ENCODE results near the gene HIVEP3. TPM values are rescaled to one million over a fixed set of nuclear protein-coding genes. Genes with fewer than 3 reads are reported as not detected.

Gene HIVEP3
- polyA plus RNA-seq, 1 of the 3 experiments (the other 2 are of a cell fraction): 6.4 TPM

DNA sequence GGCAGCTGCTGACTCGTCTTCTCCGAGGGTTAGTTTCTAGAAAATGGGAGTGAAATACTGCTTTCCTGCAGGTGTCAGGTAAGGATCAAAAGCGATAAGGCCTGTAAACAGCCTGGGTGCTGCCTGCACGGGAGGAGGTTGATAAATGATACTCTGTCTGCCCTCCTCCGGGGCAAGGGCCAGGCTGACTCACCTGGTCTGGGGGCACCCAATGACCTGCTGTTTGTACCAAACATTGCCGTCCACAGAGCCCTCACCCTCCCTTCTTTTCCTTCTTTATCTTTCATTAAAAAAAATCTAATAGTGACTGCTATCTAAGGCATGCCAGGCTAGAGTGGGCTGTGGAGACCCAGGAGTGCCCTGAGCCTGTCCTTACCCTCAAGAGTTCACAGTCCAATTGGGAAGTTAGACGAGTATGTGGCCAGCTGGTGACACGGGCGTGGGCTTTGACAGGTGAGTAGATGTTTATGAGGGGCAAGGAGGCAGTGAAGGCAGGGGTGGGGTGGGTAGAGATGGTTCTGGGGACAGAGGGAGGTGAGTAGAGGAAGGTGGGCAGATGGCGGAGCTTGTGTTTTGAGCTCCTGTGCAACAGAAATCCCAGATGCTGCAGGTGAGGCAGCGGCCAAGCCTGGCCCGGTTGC, 450.5 kb downstream of the HIVEP3 start:
- Histone ChIP-seq H3K4me2 (no peak overlapping the region), H3K9me3 (no peaks in the 10 kb centered on the region), H3F3A (replicated peaks; ENCODE audit: insufficient read depth) (peaks cover 8% of the 10 kb centered on the region), H3K27ac (ENCODE audit: low read depth in 2 of 2, low read length in 1 of 2) (no peak overlapping the region), H3K4me1 (ENCODE audit: control insufficient read depth in 1 of 2, insufficient read depth in 2 of 2, low read depth in 1 of 2, low read length in 1 of 2) (peaks cover 0 to 26% of the 10 kb centered on the region in 2 experiments; a peak in 1 of 4 replicates), H4K20me1 (ENCODE audit: insufficient read depth) (no peaks in the 10 kb centered on the region), H3K79me2 (ENCODE audit: insufficient read depth) (no peaks in the 10 kb centered on the region), H3K9me2 (no peaks in the 10 kb centered on the region), H2AFZ (ENCODE audit: low read depth) (no peak overlapping the region), H3K4me3 (ENCODE audit: low read depth in 2 of 2, low read length in 1 of 2) (no peak overlapping the region), H3K27me3 (ENCODE audit: insufficient read depth) (no peaks in the 10 kb centered on the region), H3K36me3 (replicated peaks in 1 of 2; ENCODE audit: control insufficient read depth in 1 of 2, insufficient read depth in 2 of 2, low read length in 1 of 2) (peaks cover 0 to 13% of the 10 kb centered on the region in 2 experiments), H3K9ac (no peak overlapping the region)
- ChIA-PET POLR2A (no interaction called here), CTCF (interaction anchor here (0.7 kb wide), 1 partner anchor 34 kb away, joined by 4 read pairs; no protein-coding TSS in a partner anchor)
- WGBS (ENCODE audit: low lambda C conversion rate): 90% methylated on average over 12 of the region's 12 CpGs
- TF ChIP-seq EZH2phosphoT487 (IDR thresholded peaks at IDR 0.05; ENCODE audit: borderline replicate concordance, low read depth) (no peak), FOXM1 (IDR thresholded peaks at IDR 0.05; ENCODE audit: low read depth) (no peak), TCF12 (IDR thresholded peaks at IDR 0.05) (no peak)
- TF ChIP-seq, protein P1, sequence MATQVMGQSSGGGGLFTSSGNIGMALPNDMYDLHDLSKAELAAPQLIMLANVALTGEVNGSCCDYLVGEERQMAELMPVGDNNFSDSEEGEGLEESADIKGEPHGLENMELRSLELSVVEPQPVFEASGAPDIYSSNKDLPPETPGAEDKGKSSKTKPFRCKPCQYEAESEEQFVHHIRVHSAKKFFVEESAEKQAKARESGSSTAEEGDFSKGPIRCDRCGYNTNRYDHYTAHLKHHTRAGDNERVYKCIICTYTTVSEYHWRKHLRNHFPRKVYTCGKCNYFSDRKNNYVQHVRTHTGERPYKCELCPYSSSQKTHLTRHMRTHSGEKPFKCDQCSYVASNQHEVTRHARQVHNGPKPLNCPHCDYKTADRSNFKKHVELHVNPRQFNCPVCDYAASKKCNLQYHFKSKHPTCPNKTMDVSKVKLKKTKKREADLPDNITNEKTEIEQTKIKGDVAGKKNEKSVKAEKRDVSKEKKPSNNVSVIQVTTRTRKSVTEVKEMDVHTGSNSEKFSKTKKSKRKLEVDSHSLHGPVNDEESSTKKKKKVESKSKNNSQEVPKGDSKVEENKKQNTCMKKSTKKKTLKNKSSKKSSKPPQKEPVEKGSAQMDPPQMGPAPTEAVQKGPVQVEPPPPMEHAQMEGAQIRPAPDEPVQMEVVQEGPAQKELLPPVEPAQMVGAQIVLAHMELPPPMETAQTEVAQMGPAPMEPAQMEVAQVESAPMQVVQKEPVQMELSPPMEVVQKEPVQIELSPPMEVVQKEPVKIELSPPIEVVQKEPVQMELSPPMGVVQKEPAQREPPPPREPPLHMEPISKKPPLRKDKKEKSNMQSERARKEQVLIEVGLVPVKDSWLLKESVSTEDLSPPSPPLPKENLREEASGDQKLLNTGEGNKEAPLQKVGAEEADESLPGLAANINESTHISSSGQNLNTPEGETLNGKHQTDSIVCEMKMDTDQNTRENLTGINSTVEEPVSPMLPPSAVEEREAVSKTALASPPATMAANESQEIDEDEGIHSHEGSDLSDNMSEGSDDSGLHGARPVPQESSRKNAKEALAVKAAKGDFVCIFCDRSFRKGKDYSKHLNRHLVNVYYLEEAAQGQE (IDR thresholded peaks at IDR 0.05; ENCODE audit: low read depth, low read length): no peak
- TF ChIP-seq, protein P2, sequence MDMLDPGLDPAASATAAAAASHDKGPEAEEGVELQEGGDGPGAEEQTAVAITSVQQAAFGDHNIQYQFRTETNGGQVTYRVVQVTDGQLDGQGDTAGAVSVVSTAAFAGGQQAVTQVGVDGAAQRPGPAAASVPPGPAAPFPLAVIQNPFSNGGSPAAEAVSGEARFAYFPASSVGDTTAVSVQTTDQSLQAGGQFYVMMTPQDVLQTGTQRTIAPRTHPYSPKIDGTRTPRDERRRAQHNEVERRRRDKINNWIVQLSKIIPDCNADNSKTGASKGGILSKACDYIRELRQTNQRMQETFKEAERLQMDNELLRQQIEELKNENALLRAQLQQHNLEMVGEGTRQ (IDR thresholded peaks at IDR 0.05; ENCODE audit: borderline replicate concordance, low read depth, low read length): no peak
- no peak for DNase-seq

DNA sequence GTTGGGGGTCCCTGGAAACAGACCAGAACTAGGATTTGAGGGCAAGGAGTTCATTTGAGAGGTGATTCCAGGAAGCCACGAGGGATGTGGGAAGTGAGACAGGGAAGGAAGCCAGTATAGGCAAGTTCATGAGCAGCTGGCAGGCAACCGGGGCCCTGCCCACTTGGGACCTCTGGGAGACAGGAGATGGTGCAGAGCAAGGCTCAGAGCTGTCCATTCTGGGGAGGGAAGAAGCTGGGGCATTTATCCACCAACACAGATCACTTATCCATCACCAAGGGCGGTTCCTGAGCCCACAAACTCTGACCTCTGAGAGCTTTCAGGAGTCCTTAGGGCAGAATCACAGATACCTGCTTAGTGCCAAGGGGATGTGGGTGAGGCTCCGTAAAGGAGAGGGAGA, 451.0 kb downstream of the HIVEP3 start:
- Histone ChIP-seq H3K79me2 (ENCODE audit: insufficient read depth) (no peaks in the 10 kb centered on the region), H3K9ac (no peak overlapping the region), H3K4me2 (no peak overlapping the region), H3F3A (replicated peaks; ENCODE audit: insufficient read depth) (peaks cover 6% of the 10 kb centered on the region), H3K27ac (ENCODE audit: low read depth in 2 of 2, low read length in 1 of 2) (no peak overlapping the region), H3K27me3 (ENCODE audit: insufficient read depth) (no peaks in the 10 kb centered on the region), H3K9me2 (no peaks in the 10 kb centered on the region), H3K4me3 (ENCODE audit: low read depth in 2 of 2, low read length in 1 of 2) (no peak overlapping the region), H3K36me3 (replicated peaks in 1 of 2; ENCODE audit: control insufficient read depth in 1 of 2, insufficient read depth in 2 of 2, low read length in 1 of 2) (peaks cover 0 to 14% of the 10 kb centered on the region in 2 experiments), H3K4me1 (ENCODE audit: control insufficient read depth in 1 of 2, insufficient read depth in 2 of 2, low read depth in 1 of 2, low read length in 1 of 2) (peaks cover 0 to 26% of the 10 kb centered on the region in 2 experiments; a peak in 1 of 4 replicates), H2AFZ (ENCODE audit: low read depth) (no peak overlapping the region), H3K9me3 (no peaks in the 10 kb centered on the region), H4K20me1 (ENCODE audit: insufficient read depth) (no peaks in the 10 kb centered on the region)
- DNase-seq: no peak
- CTCF ChIA-PET: interaction anchor here (1.2 kb wide), 1 partner anchor 48 kb away, joined by 5 read pairs; no protein-coding TSS in a partner anchor
- WGBS (ENCODE audit: low lambda C conversion rate): 73% methylated on average over 3 of the region's 4 CpGs
- POLR2A ChIA-PET: no interaction called here
- TF ChIP-seq MEF2A (IDR thresholded peaks at IDR 0.05; ENCODE audit: borderline replicate concordance, low read depth) (no peak), NRF1 (IDR thresholded peaks at IDR 0.05; ENCODE audit: low read depth, low read length) (no peak), CHD2 (IDR thresholded peaks at IDR 0.05; ENCODE audit: low read length, partially characterized antibody) (no peak), NFIC (IDR thresholded peaks at IDR 0.05; ENCODE audit: borderline replicate concordance) (no peak), TAF1 (IDR thresholded peaks at IDR 0.05; ENCODE audit: borderline replicate concordance, low read depth, low read length) (no peak), YY1 (IDR thresholded peaks at IDR 0.05; ENCODE audit: low read depth) (no peak), EP300 (IDR thresholded peaks at IDR 0.05; ENCODE audit: borderline replicate concordance in 1 of 2, low read depth in 1 of 2, low read length in 1 of 2) (no peak), SIN3A (IDR thresholded peaks at IDR 0.05; ENCODE audit: borderline replicate concordance, low read depth, low read length) (no peak), FOSL2 (IDR thresholded peaks at IDR 0.05; ENCODE audit: borderline replicate concordance, low read depth) (no peak)
- TF ChIP-seq, protein P3, sequence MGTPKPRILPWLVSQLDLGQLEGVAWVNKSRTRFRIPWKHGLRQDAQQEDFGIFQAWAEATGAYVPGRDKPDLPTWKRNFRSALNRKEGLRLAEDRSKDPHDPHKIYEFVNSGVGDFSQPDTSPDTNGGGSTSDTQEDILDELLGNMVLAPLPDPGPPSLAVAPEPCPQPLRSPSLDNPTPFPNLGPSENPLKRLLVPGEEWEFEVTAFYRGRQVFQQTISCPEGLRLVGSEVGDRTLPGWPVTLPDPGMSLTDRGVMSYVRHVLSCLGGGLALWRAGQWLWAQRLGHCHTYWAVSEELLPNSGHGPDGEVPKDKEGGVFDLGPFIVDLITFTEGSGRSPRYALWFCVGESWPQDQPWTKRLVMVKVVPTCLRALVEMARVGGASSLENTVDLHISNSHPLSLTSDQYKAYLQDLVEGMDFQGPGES (IDR thresholded peaks at IDR 0.05; ENCODE audit: low read depth, low read length): no peak
- TF ChIP-seq, protein P4, sequence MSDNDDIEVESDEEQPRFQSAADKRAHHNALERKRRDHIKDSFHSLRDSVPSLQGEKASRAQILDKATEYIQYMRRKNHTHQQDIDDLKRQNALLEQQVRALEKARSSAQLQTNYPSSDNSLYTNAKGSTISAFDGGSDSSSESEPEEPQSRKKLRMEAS (IDR thresholded peaks at IDR 0.05; ENCODE audit: low read depth): no peak
- TF ChIP-seq, protein P1 (IDR thresholded peaks at IDR 0.05; ENCODE audit: low read depth, low read length): no peak
